Fibroblast of skin of back (primary cell): ENCODE results near the gene CAMTA1.

Experiments
- DNase-seq: peaks from one replicate; pipeline ENCODE4 v3.0.0-alpha.2; 2013

CAMTA1 gene

GRCh38 chr1:7220712-7221252 is 435.5 kb downstream of the CAMTA1 start:
- DNase-seq, result no peak

- peak; percentile 62 for DNase-seq
Observed at GRCh38 chr1:7221826-7222694, 436.8 kb downstream of the CAMTA1 start.

- no peak for DNase-seq
Observed at GRCh38 chr1:7222695-7223015, 437.4 kb downstream of the CAMTA1 start.

GRCh38 chr1:7223334-7224080 is 438.3 kb downstream of the CAMTA1 start:
- DNase-seq, result peak; percentile 92

- no peak for DNase-seq
Observed at GRCh38 chr1:7224081-7224534, 438.9 kb downstream of the CAMTA1 start.

- DNase-seq, result no peak
Observed at GRCh38 chr1:7224644-7225043, 439.4 kb downstream of the CAMTA1 start.

GRCh38 chr1:7225711-7226505 is 440.7 kb downstream of the CAMTA1 start:
- no peak for DNase-seq

GRCh38 chr1:7227654-7228053 is 442.4 kb downstream of the CAMTA1 start:
- no peak for DNase-seq

GRCh38 chr1:7228252-7228961 is 443.2 kb downstream of the CAMTA1 start:
- no peak for DNase-seq

- no peak for DNase-seq
Observed at GRCh38 chr1:7229186-7229585, 443.9 kb downstream of the CAMTA1 start.

- DNase-seq, result peak; percentile 73
Observed at GRCh38 chr1:7229696-7230631, 444.7 kb downstream of the CAMTA1 start.

GRCh38 chr1:7232441-7233236 is 447.4 kb downstream of the CAMTA1 start:
- DNase-seq, result no peak

GRCh38 chr1:7233237-7233540 is 447.9 kb downstream of the CAMTA1 start:
- no peak for DNase-seq

GRCh38 chr1:7233646-7234470 is 448.6 kb downstream of the CAMTA1 start:
- no peak for DNase-seq

- DNase-seq, result no peak
Observed at GRCh38 chr1:7234471-7234755, 449.2 kb downstream of the CAMTA1 start.

GRCh38 chr1:7235871-7236517 is 450.7 kb downstream of the CAMTA1 start:
- no peak for DNase-seq

- no peak for DNase-seq
Observed at GRCh38 chr1:7236844-7237515, 451.7 kb downstream of the CAMTA1 start.

- DNase-seq, result peak; percentile 17
Observed at GRCh38 chr1:7247158-7247557, 461.9 kb downstream of the CAMTA1 start.
